ENCODE data around the gene MEF2A. TPM values are rescaled to one million over a fixed set of nuclear protein-coding genes. Genes with fewer than 3 reads are reported as not detected.
"Not testable (repeated sequence)": the region's sequence is repeated elsewhere in the genome, so short reads cannot be mapped to it uniquely, and the experiment has no call there.

MEF2A gene
- polyA plus RNA-seq, 3 donors = 20.3 to 61.8 (median 33.5) TPM

DNA sequence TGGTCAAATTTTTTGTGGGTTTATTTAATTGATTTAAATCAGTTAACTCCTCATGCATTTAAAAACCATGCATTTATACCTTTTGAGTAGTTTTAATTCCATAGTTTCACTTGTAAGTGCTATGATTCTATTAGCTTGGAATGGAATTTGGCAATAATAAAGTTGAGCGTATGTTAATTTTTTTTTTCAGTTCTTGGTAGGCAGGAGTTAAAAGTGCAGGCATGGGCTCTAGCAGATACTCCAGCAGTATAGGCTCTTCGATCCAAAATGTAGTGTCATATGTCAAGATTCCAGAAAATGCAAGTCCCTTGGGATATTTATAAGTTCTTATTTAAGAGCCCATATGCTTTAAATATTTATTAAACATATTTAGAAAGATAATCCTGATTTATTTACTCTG, 97.1 kb downstream of the MEF2A start:
- WGBS (ENCODE audit: insufficient coverage) = no CpG with 5 or more reads among the region's 2 CpGs

DNA sequence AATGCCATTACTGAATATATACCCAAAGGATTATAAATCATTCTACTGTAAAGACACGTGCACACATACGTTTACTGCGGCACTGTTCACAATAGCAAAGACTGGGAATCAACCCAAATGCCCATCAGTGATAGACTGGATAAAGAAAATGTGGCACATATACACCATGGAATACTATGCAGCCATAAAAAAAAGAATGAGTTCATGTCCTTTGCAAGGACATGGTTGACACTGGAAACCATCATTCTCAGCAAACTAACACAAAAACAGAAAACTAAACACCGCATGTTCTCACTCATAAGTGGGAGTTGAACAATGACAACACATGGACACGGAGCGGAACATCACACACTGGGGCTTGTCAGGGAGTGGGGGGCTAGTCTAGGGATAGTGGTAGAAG, 100.3 kb downstream of the MEF2A start:
- peaks cover 42 to 44% of the 10 kb centered on the region in 2 donors for H3K36me3 Mint-ChIP-seq
- H3K4me2 ChIP-seq (replicated peaks; ENCODE audit: extremely low read depth, low read length, poor library complexity, severe bottlenecking); H3K27ac ChIP-seq (ENCODE audit: low read depth in 1 of 2, low read length in 2 of 2); H2AFZ ChIP-seq (ENCODE audit: insufficient read depth, low read depth, low read length, poor library complexity, severe bottlenecking); H3K4me1 Mint-ChIP-seq; intact Hi-C loops (cut with micrococcal nuclease); H3K4me3 Mint-ChIP-seq; H3K9me3 ChIP-seq (replicated peaks in 1 of 2; ENCODE audit: control insufficient read depth in 1 of 2, insufficient read depth in 1 of 2, low read length in 2 of 2); H3K9me3 Mint-ChIP-seq; H3K27me3 Mint-ChIP-seq (ENCODE audit: low read depth in 3 of 3); DNase-seq; H3K4me1 ChIP-seq (ENCODE audit: control insufficient read depth in 1 of 2, insufficient read depth in 2 of 2, low read length in 2 of 2); H3K27me3 ChIP-seq (ENCODE audit: control insufficient read depth in 2 of 2, insufficient read depth in 2 of 2, low read length in 2 of 2); H3K79me2 ChIP-seq (ENCODE audit: insufficient read depth, low read length); H3K9ac ChIP-seq (ENCODE audit: insufficient read depth, low read length, poor library complexity, severe bottlenecking); H3K4me3 ChIP-seq (replicated peaks in 1 of 3; ENCODE audit: low read depth in 2 of 3, low read length in 3 of 3): not testable (repeated sequence)
- WGBS (ENCODE audit: insufficient coverage) = 100% methylated on average over 3 of the region's 6 CpGs
- peak overlapping the region in 1 of 7 donors; percentile 21 for H3K27ac Mint-ChIP-seq
- H4K20me1 ChIP-seq (ENCODE audit: insufficient read depth, low read length) = peaks cover 19% of the 10 kb centered on the region
- H3K36me3 ChIP-seq (replicated peaks in 1 of 2; ENCODE audit: control insufficient read depth in 1 of 2, insufficient read depth in 2 of 2, low read length in 2 of 2) = peaks cover 12 to 44% of the 10 kb centered on the region in 2 donors

More for the DNA sequence above, 97.1 kb downstream of the MEF2A start:
- Mint-ChIP-seq H3K27ac (no peak overlapping the region), H3K4me1 (peaks cover 16% of the 10 kb centered on the region), H3K9me3 (peaks cover 0 to 2% (median 0%) of the 10 kb centered on the region in 7 donors), H3K27me3 (ENCODE audit: low read depth in 3 of 3) (no peaks in the 10 kb centered on the region), H3K4me3 (no peak overlapping the region), H3K36me3 (peaks cover 49 to 66% of the 10 kb centered on the region in 2 donors)
- TF ChIP-seq, protein P1, sequence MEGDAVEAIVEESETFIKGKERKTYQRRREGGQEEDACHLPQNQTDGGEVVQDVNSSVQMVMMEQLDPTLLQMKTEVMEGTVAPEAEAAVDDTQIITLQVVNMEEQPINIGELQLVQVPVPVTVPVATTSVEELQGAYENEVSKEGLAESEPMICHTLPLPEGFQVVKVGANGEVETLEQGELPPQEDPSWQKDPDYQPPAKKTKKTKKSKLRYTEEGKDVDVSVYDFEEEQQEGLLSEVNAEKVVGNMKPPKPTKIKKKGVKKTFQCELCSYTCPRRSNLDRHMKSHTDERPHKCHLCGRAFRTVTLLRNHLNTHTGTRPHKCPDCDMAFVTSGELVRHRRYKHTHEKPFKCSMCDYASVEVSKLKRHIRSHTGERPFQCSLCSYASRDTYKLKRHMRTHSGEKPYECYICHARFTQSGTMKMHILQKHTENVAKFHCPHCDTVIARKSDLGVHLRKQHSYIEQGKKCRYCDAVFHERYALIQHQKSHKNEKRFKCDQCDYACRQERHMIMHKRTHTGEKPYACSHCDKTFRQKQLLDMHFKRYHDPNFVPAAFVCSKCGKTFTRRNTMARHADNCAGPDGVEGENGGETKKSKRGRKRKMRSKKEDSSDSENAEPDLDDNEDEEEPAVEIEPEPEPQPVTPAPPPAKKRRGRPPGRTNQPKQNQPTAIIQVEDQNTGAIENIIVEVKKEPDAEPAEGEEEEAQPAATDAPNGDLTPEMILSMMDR (IDR thresholded peaks at IDR 0.05) = no peak
- Histone ChIP-seq H3K36me3 (replicated peaks in 1 of 2; ENCODE audit: control insufficient read depth in 1 of 2, insufficient read depth in 2 of 2, low read length in 2 of 2) (peaks cover 15 to 52% of the 10 kb centered on the region in 2 donors), H3K27me3 (ENCODE audit: control insufficient read depth in 2 of 2, insufficient read depth in 2 of 2, low read length in 2 of 2) (no peaks in the 10 kb centered on the region), H3K4me3 (replicated peaks in 1 of 3; ENCODE audit: low read depth in 2 of 3, low read length in 3 of 3) (no peak overlapping the region), H3K27ac (ENCODE audit: low read depth in 1 of 2, low read length in 2 of 2) (peak overlapping the region in 1 of 2 donors; percentile 32), H2AFZ (ENCODE audit: insufficient read depth, low read depth, low read length, poor library complexity, severe bottlenecking) (no peak overlapping the region), H3K9me3 (replicated peaks in 1 of 2; ENCODE audit: control insufficient read depth in 1 of 2, insufficient read depth in 1 of 2, low read length in 2 of 2) (no peaks in the 10 kb centered on the region), H3K9ac (ENCODE audit: insufficient read depth, low read length, poor library complexity, severe bottlenecking) (no peak overlapping the region), H3K4me1 (ENCODE audit: control insufficient read depth in 1 of 2, insufficient read depth in 2 of 2, low read length in 2 of 2) (peaks cover 3 to 8% of the 10 kb centered on the region in 2 donors), H3K79me2 (ENCODE audit: insufficient read depth, low read length) (peaks cover 3% of the 10 kb centered on the region), H3K4me2 (replicated peaks; ENCODE audit: extremely low read depth, low read length, poor library complexity, severe bottlenecking) (no peak overlapping the region), H4K20me1 (ENCODE audit: insufficient read depth, low read length) (peaks cover 21% of the 10 kb centered on the region)
- no peak for DNase-seq
- intact Hi-C loops (cut with micrococcal nuclease) = no loop called here
